Medulla oblongata (tissue), 1 donor: ENCODE data around the gene EFNB1.

ENCODE experiments used
- DNase-seq: peaks from one replicate; pipeline ENCODE4 v3.0.0-alpha.2; 2015; ENCODE audit errors: extremely low spot score

EFNB1 gene

GRCh38 chrX:68843992-68844391 is 15.2 kb downstream of the EFNB1 start:
- no peak for DNase-seq

- no peak for DNase-seq
Measured at GRCh38 chrX:68844581-68844980, 15.8 kb downstream of the EFNB1 start.

- DNase-seq = no peak
Measured at GRCh38 chrX:68846536-68846935, 17.7 kb downstream of the EFNB1 start.

GRCh38 chrX:68847172-68847571 is 18.4 kb downstream of the EFNB1 start:
- DNase-seq = no peak

GRCh38 chrX:68848189-68848940 is 19.5 kb downstream of the EFNB1 start:
- DNase-seq = no peak

GRCh38 chrX:68851082-68851481 is 22.3 kb downstream of the EFNB1 start:
- DNase-seq = no peak

- DNase-seq = no peak
Measured at GRCh38 chrX:68852046-68852445, 23.2 kb downstream of the EFNB1 start.

GRCh38 chrX:68853665-68854251 is 24.9 kb downstream of the EFNB1 start:
- DNase-seq = no peak

- DNase-seq = peak; percentile 13
Measured at GRCh38 chrX:68865300-68865699, 36.5 kb downstream of the EFNB1 start.

- DNase-seq = no peak
Measured at GRCh38 chrX:68865926-68866325, 37.1 kb downstream of the EFNB1 start.

- DNase-seq = peak; percentile 25
Measured at GRCh38 chrX:68867458-68868112, 38.8 kb downstream of the EFNB1 start.

GRCh38 chrX:68868316-68868715 is 39.5 kb downstream of the EFNB1 start:
- no peak for DNase-seq

- no peak for DNase-seq
Measured at GRCh38 chrX:68868902-68869800, 40.3 kb downstream of the EFNB1 start.

- no peak for DNase-seq
Measured at GRCh38 chrX:68870357-68870756, 41.5 kb downstream of the EFNB1 start.

- no peak for DNase-seq
Measured at GRCh38 chrX:68872171-68872570, 43.4 kb downstream of the EFNB1 start.

- no peak for DNase-seq
Measured at GRCh38 chrX:68874076-68874475, 45.3 kb downstream of the EFNB1 start.

GRCh38 chrX:68876731-68877130 is 47.9 kb downstream of the EFNB1 start:
- no peak for DNase-seq

- DNase-seq = no peak
Measured at GRCh38 chrX:68877606-68878005, 48.8 kb downstream of the EFNB1 start.

GRCh38 chrX:68878977-68879645 is 50.3 kb downstream of the EFNB1 start:
- no peak for DNase-seq

- DNase-seq = no peak
Measured at GRCh38 chrX:68880846-68881552, 52.2 kb downstream of the EFNB1 start.

GRCh38 chrX:68881911-68882310 is 53.1 kb downstream of the EFNB1 start:
- DNase-seq = peak; percentile 11
